Colonic mucosa (tissue), 4 donors: ENCODE measurements around the gene UFC1. TPM values are rescaled to one million over a fixed set of nuclear protein-coding genes. Genes with fewer than 3 reads are reported as not detected.

Source experiments
- DNase-seq: peaks from one replicate; pipeline ENCODE4 v3.0.0-alpha.2; 2020
- H3K27ac ChIP-seq: fragments of 200-600 bp; one replicate; pipeline ENCODE4 v1.8.0; 2021
- H3K27me3 ChIP-seq: fragments of 200-600 bp; one replicate; pipeline ENCODE4 v1.8.0; 2021
- H3K36me3 ChIP-seq: fragments of 200-600 bp; one replicate; pipeline ENCODE4 v1.8.0; 2021
- H3K4me1 ChIP-seq: fragments of 200-600 bp; one replicate; pipeline ENCODE4 v1.8.0; 2021; ENCODE audit warnings: mild to moderate bottlenecking
- H3K4me3 ChIP-seq: fragments of 200-600 bp; one replicate; pipeline ENCODE4 v1.8.0; 2021
- H3K9ac ChIP-seq, 2 donors: one replicate each; pipeline ENCODE4 v1.7.0; 2013; ENCODE audit warnings: control low read depth in 2 of 2, low read depth in 2 of 2, low read length in 2 of 2
- H3K9me3 ChIP-seq: fragments of 200-600 bp; one replicate; pipeline ENCODE4 v1.8.0; 2021
- intact Hi-C: fragments of 100-400 bp; cut with DNase I; formaldehyde crosslinking; loops from one replicate; pipeline ENCODE4 v1.14.1; 2022
- total RNA-seq, 2 donors: library from RNA; stranded (reverse); fragmentation: NEBNext Ultra II Directional in 1 of 2; extraction: Animal tissue kit (Norgen Biotek cat#: 25700) in 1 of 2; gene quantifications; one replicate each; pipeline ENCODE4 v1.2.1, GENCODE V29; 2021
- TF ChIP-seq, protein P1 (sequence below): fragments of 200-600 bp; IDR thresholded peaks from one replicate; pipeline ENCODE4 v1.8.0; 2022; ENCODE audit warnings: antibody characterized with exemption, mild to moderate bottlenecking
- donor health status: healthy.
- donor health status: DM: no; HTN: no; CAD: no.
- donor health status: DM: no; HTN: no; CAD: no.

Gene UFC1
- total RNA-seq, 2 donors from 2014 or later: 94.2 to 111 TPM

DNA sequence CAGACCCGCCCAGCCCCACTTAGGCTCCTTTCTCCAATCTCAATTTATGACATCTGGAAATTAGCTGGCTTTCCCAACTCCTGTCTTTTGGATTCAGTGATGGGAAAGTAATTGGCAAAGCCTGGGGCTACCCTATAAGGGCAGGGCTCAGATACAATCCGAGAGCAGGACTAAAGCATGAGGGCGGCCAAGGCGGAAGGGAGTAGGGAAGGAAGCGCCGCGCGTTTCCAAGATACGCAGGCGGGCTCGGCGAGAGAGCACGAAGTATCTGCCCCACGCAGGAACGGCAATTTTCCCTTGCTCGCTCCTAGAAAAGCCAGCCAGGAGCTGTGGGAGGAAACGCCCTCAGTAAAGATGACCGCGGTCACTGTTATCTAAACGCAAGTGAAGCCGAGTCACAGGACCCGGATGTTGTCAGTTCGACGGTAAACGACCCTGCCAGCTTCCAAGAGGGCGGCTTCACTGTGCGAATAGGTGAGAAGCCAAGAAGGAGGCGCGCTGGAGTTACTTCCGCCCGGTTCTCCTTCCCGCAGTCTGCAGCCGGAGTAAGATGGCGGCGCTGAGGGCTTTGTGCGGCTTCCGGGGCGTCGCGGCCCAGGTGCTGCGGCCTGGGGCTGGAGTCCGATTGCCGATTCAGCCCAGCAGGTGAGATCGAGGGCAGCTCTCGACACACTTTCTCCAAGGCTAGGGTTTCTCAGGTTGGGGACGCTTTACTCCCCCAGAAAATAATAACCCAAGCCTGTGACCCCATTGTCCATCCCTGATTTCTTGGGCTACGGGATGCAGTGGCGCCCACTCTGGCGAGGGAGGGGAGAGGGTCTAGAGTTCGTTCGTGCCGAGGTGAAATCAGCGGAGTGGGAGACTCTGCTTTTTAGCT, 48.3 kb downstream of the UFC1 start, which contains the start of gene NDUFS2:
Gene NDUFS2, plus strand, starts transcription at position 532 of the 877 bp plus-strand sequence. Its CDS starts 19 bp downstream, at position 551.
- peak within 1 kb of the TSS; percentile 49 for H3K4me3 ChIP-seq
- peak within 1 kb of the TSS; percentile 86 for H3K27ac ChIP-seq
- H3K4me1 ChIP-seq: no peaks in the 10 kb centered on the region
- DNase-seq: peak; percentile 98
- TF ChIP-seq, protein P1, sequence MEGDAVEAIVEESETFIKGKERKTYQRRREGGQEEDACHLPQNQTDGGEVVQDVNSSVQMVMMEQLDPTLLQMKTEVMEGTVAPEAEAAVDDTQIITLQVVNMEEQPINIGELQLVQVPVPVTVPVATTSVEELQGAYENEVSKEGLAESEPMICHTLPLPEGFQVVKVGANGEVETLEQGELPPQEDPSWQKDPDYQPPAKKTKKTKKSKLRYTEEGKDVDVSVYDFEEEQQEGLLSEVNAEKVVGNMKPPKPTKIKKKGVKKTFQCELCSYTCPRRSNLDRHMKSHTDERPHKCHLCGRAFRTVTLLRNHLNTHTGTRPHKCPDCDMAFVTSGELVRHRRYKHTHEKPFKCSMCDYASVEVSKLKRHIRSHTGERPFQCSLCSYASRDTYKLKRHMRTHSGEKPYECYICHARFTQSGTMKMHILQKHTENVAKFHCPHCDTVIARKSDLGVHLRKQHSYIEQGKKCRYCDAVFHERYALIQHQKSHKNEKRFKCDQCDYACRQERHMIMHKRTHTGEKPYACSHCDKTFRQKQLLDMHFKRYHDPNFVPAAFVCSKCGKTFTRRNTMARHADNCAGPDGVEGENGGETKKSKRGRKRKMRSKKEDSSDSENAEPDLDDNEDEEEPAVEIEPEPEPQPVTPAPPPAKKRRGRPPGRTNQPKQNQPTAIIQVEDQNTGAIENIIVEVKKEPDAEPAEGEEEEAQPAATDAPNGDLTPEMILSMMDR: no peak
- H3K9me3 ChIP-seq: no peaks in the 10 kb centered on the region
- no peaks in the 10 kb centered on the region for H3K36me3 ChIP-seq
- peak within 1 kb of the TSS; percentile 70 to 96 for H3K9ac ChIP-seq
- no peaks in the 10 kb centered on the region for H3K27me3 ChIP-seq
- intact Hi-C loops: no loop called here

DNA sequence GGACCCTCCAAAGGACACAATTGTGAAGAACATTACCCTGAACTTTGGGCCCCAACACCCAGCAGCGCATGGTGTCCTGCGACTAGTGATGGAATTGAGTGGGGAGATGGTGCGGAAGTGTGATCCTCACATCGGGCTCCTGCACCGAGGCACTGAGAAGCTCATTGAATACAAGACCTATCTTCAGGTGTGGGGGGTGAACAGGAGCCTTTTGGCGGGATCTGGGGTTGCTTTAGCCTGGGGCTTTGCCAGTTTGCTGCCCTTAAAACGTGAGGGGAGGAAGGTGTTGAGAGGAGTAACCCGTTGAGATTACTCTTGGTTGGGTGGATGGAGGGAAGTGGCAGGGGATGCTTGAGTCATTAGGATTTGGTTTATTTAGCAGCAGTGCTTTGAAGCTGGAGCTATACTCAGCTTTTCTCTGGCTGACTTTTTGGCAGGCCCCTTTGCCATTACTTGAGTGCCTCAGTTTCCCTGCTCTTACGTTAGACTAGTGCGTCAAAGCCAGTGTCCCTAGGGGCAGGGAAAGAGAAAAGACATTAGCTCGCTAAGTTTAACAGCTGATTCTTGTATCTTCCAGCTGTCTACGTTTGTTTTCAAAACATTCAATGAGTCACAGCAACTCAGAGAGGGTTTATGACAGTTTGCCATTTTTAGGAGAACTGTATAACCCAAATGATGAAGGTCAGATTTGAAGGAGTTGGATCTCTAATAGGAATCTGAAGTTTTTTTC, 52.8 kb downstream of the UFC1 start:
- TF ChIP-seq, protein P1: no peak
- H3K4me1 ChIP-seq: no peaks in the 10 kb centered on the region
- intact Hi-C loops: no loop called here
- H3K36me3 ChIP-seq: peaks cover 11% of the 10 kb centered on the region
- H3K9me3 ChIP-seq: no peaks in the 10 kb centered on the region
- no peak for DNase-seq
- H3K27ac ChIP-seq: peak overlapping the region; percentile 44
- H3K9ac ChIP-seq: peak overlapping the region in 1 of 2 donors; percentile 51
- H3K27me3 ChIP-seq: no peaks in the 10 kb centered on the region
- H3K4me3 ChIP-seq: no peak overlapping the region

DNA sequence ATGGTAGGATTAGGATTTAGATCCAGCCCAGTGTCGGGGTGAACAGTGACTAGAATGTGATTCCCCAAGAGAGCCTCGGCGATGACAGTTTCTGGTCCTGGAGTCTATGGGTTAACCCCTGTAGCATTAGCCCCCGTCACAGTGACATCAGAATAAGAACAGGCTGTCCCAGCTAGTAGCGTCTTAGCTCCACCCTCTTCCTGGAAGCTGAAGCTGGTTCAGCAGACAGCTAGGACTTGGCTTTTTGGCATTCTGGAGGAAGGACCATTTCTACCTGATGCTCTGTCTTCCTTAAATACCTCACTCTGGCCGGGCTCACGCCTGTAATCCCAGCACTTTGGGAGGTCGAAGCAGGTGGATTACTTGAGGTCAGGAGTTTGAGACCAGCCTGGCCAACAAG, 53.4 kb downstream of the UFC1 start:
- H3K27me3 ChIP-seq: no peaks in the 10 kb centered on the region
- no peaks in the 10 kb centered on the region for H3K4me1 ChIP-seq
- no peak for DNase-seq
- H3K27ac ChIP-seq: peak overlapping the region; percentile 44
- no peak overlapping the region for H3K4me3 ChIP-seq
- TF ChIP-seq, protein P1: no peak
- H3K36me3 ChIP-seq: peaks cover 12% of the 10 kb centered on the region
- H3K9ac ChIP-seq: peak overlapping the region in 1 of 2 donors; percentile 51
- no peaks in the 10 kb centered on the region for H3K9me3 ChIP-seq
- intact Hi-C loops: no loop called here

Other genes with a start within 250 kb of the UFC1 start
- gene ITLN2, start 199.2 kb upstream of the UFC1 start, total RNA-seq: not detected
- gene F11R, start 132.8 kb upstream of the UFC1 start, total RNA-seq: 100 to 1,000 TPM; 134 to 179 TPM
- 10 to 100 TPM; 74.7 to 87.8 TPM for gene TSTD1, start 115.0 kb upstream of the UFC1 start, total RNA-seq
- 10 to 100 TPM; 63.6 TPM for gene USF1, start 108.0 kb upstream of the UFC1 start, total RNA-seq
- 1 to 10 TPM; 3.5 to 5.3 TPM for gene ARHGAP30, start 84.1 kb upstream of the UFC1 start, total RNA-seq
- gene NECTIN4, start 64.4 kb upstream of the UFC1 start, total RNA-seq: 1 to 10 TPM; 4.6 to 7.8 TPM
- 10 to 100 TPM in 1 of 2 donors, 1 to 10 TPM in 1; 7.1 to 10.1 TPM for gene KLHDC9, start 55.6 kb upstream of the UFC1 start, total RNA-seq
- 10 to 100 TPM; 42.7 to 49.6 TPM for gene PFDN2, start 35.9 kb upstream of the UFC1 start, total RNA-seq
- gene NIT1, start 35.9 kb upstream of the UFC1 start, total RNA-seq: 10 to 100 TPM; 58.8 to 84.4 TPM
- 10 to 100 TPM; 33.8 to 34.3 TPM for gene DEDD, start 21.3 kb upstream of the UFC1 start, total RNA-seq
- gene USP21, start 5.5 kb downstream of the UFC1 start, total RNA-seq: 10 to 100 TPM; 20.8 to 29.0 TPM
- 10 to 100 TPM; 13.4 to 14.3 TPM for gene PPOX, start 12.4 kb downstream of the UFC1 start, total RNA-seq
- gene B4GALT3, start 23.5 kb downstream of the UFC1 start, total RNA-seq: 10 to 100 TPM; 30.3 to 34.8 TPM
- gene ADAMTS4, start 45.1 kb downstream of the UFC1 start, total RNA-seq: 10 to 100 TPM in 1 of 2 donors, under 1 TPM in 1; 0.57 to 14.0 TPM
- 100 to 1,000 TPM; 167 to 169 TPM for gene NDUFS2, start 48.4 kb downstream of the UFC1 start, total RNA-seq
- gene FCER1G, start 61.3 kb downstream of the UFC1 start, total RNA-seq: 10 to 100 TPM in 1 of 2 donors, 1 to 10 TPM in 1; 6.6 to 16.0 TPM
- 1 to 10 TPM in 1 of 2 donors, not detected in 1; 5.1 TPM for gene APOA2, start 69.7 kb downstream of the UFC1 start, total RNA-seq
- gene TOMM40L, start 72.1 kb downstream of the UFC1 start, total RNA-seq: 10 to 100 TPM; 16.6 to 23.1 TPM
- gene NR1I3, start 84.2 kb downstream of the UFC1 start, total RNA-seq: not detected
- 1 to 10 TPM in 1 of 2 donors, under 1 TPM in 1; 0.22 to 1.4 TPM for gene PCP4L1, start 104.8 kb downstream of the UFC1 start, total RNA-seq
- 1 to 10 TPM; 2.7 to 3.1 TPM for gene MPZ, start 156.0 kb downstream of the UFC1 start, total RNA-seq
- gene SDHC, start 160.4 kb downstream of the UFC1 start, total RNA-seq: 100 to 1,000 TPM; 294 to 331 TPM
- not detected for gene CFAP126, start 213.9 kb downstream of the UFC1 start, total RNA-seq